BJ (cell line): ENCODE measurements around the gene PFDN4. TPM values are rescaled to one million over a fixed set of nuclear protein-coding genes. Genes with fewer than 3 reads are reported as not detected.

Experiments
- CTCF ChIA-PET: fragments of 350-600 bp; formaldehyde crosslinking; extraction: SDS; loops from one replicate; lab custom pipeline; 2021; ENCODE audit warnings: antibody characterized with exemption, inconsistent platforms; lab: Yijun Ruan, JAX
- POLR2A ChIA-PET: fragments of 300-600 bp; sonication (Branson Sonifier 250); formaldehyde crosslinking; extraction: SDS; loops from one replicate; lab custom pipeline; 2021; ENCODE audit warnings: antibody characterized with exemption; lab: Charles Lee
- DNase-seq: peaks from one replicate; pipeline ENCODE4 v3.0.0-alpha.2; 2011; ENCODE audit warnings: low read depth
- H3K27me3 ChIP-seq: 2 replicates; pipeline ENCODE4 v1.6.0; 2011; ENCODE audit warnings: low read length; ENCODE audit not compliant: control insufficient read depth, insufficient read depth
- H3K36me3 ChIP-seq: 2 replicates; pipeline ENCODE4 v1.5.1; 2011; ENCODE audit warnings: low read length; ENCODE audit not compliant: control insufficient read depth, insufficient read depth
- H3K4me3 ChIP-seq: 2 replicates; pipeline ENCODE4 v1.5.1; 2011; ENCODE audit warnings: low read depth, mild to moderate bottlenecking, control low read depth, low read length
- polyA plus RNA-seq: library from polyadenylated mRNA; depleted of rRNA; stranded (reverse); fragments of >200 nt; gene quantifications from 2 replicates; pipeline ENCODE4 v1.2.3, GENCODE V29; 2011
- TF ChIP-seq, protein P1 (sequence below): IDR thresholded peaks from 2 replicates; pipeline ENCODE4 v1.5.1; 2011; ENCODE audit warnings: low read depth, mild to moderate bottlenecking, control low read depth, inconsistent platforms, low read length, moderate library complexity; ENCODE audit not compliant: insufficient read depth

The PFDN4 gene
- polyA plus RNA-seq, 1 experiment = 10.4 TPM

GRCh38 chr20:54190217-54190616 lies 17.7 kb upstream of the PFDN4 start:
- TF ChIP-seq, protein P1, sequence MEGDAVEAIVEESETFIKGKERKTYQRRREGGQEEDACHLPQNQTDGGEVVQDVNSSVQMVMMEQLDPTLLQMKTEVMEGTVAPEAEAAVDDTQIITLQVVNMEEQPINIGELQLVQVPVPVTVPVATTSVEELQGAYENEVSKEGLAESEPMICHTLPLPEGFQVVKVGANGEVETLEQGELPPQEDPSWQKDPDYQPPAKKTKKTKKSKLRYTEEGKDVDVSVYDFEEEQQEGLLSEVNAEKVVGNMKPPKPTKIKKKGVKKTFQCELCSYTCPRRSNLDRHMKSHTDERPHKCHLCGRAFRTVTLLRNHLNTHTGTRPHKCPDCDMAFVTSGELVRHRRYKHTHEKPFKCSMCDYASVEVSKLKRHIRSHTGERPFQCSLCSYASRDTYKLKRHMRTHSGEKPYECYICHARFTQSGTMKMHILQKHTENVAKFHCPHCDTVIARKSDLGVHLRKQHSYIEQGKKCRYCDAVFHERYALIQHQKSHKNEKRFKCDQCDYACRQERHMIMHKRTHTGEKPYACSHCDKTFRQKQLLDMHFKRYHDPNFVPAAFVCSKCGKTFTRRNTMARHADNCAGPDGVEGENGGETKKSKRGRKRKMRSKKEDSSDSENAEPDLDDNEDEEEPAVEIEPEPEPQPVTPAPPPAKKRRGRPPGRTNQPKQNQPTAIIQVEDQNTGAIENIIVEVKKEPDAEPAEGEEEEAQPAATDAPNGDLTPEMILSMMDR = no peak
- ChIA-PET POLR2A (no interaction called here), CTCF (interaction anchor here (1.3 to 2.3 kb wide), 3 partner anchors 9 to 93 kb away, joined by 5 to 8 read pairs (median 6); partner anchors contain the start of gene PFDN4)
- Histone ChIP-seq H3K27me3 (no peaks in the 10 kb centered on the region), H3K4me3 (no peak overlapping the region), H3K36me3 (no peaks in the 10 kb centered on the region)
- DNase-seq = no peak

DNA sequence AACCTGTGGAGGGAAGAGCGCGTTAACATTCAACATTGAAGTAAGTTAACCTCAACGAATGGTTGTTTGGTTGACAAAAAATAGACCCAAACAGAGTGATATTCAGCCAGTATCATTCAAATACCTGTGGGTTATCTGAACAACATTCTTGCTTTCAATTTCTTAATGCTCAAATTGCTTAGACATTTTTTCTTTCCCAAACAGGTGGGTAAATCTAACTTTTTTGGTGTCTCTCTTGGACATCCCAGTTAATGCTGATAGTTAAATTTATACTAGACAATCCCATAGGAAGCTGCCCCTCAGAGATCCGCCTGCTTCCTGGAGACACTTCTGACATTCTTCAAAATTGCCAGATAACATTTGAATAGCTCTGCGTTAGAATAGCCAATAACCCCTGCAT lies 14.1 kb upstream of the PFDN4 start:
- H3K27me3 ChIP-seq = no peaks in the 10 kb centered on the region
- POLR2A ChIA-PET = no interaction called here
- DNase-seq = no peak
- H3K36me3 ChIP-seq = no peaks in the 10 kb centered on the region
- no peak overlapping the region for H3K4me3 ChIP-seq
- TF ChIP-seq, protein P1 = no peak
- CTCF ChIA-PET = interaction anchor here (1.1 to 3.1 kb wide), 5 partner anchors 14 to 97 kb away, joined by 3 to 17 read pairs (median 9); partner anchors contain the start of gene PFDN4

- TF ChIP-seq, protein P1 = peak; percentile 35; the same call in 1 of the 2 replicates
- CTCF ChIA-PET = interaction anchor here (1.0 to 3.1 kb wide), 8 partner anchors 12 to 104 kb away, joined by 3 to 17 read pairs (median 6); partner anchors contain the start of gene PFDN4
- POLR2A ChIA-PET = no interaction called here
- Histone ChIP-seq H3K27me3 (no peaks in the 10 kb centered on the region), H3K4me3 (no peak overlapping the region), H3K36me3 (no peaks in the 10 kb centered on the region)
- DNase-seq = no peak
Measured at GRCh38 chr20:54194724-54195438, 13.0 kb upstream of the PFDN4 start.

- ChIA-PET POLR2A (no interaction called here), CTCF (interaction anchor here (1.0 to 3.1 kb wide), 7 partner anchors 12 to 105 kb away, joined by 3 to 17 read pairs (median 9); partner anchors contain the start of gene PFDN4)
- no peak overlapping the region for H3K4me3 ChIP-seq
- TF ChIP-seq, protein P1 = no peak
- no peak for DNase-seq
- no peaks in the 10 kb centered on the region for H3K36me3 ChIP-seq
- no peaks in the 10 kb centered on the region for H3K27me3 ChIP-seq
Measured at GRCh38 chr20:54195483-54196472, 12.1 kb upstream of the PFDN4 start.
